A673 (cell line): ENCODE data around the gene KIFAP3. TPM values are rescaled to one million over a fixed set of nuclear protein-coding genes. Genes with fewer than 3 reads are reported as not detected.

ENCODE experiments used
- BruUV-seq: library from RNA; stranded (reverse); fragments of 400-500 nt; replicated peaks from 2 replicates; lab custom pipeline; 2021; lab: Mats Ljungman, UMichigan
- CTCF ChIA-PET: fragments of 300-600 bp; sonication (Branson Sonifier 250); formaldehyde crosslinking; loops from one replicate; lab custom pipeline; 2022; ENCODE audit warnings: antibody characterized with exemption; lab: Charles Lee
- POLR2A ChIA-PET: fragments of 300-600 bp; sonication (Branson Sonifier 250); formaldehyde crosslinking; loops from one replicate; lab custom pipeline; 2022; ENCODE audit warnings: antibody characterized with exemption; ENCODE audit not compliant: low non-redundant PET; lab: Charles Lee
- DNase-seq: peaks from one replicate; pipeline ENCODE4 v3.0.0-alpha.2; 2015; ENCODE audit warnings: low spot score
- H3K27ac ChIP-seq: fragments of 200-600 bp; sonication (generic); 2 replicates; pipeline ENCODE4 v1.5.1; 2016; ENCODE audit warnings: mixed run types, low read depth, mild to moderate bottlenecking, mixed read lengths, antibody characterized with exemption, low read length; ENCODE audit not compliant: poor library complexity, severe bottlenecking
- H3K27me3 ChIP-seq: fragments of 200-600 bp; sonication (generic); replicated peaks from 2 replicates; pipeline ENCODE4 v1.6.1; 2017; ENCODE audit warnings: mixed run types, low read depth, mild to moderate bottlenecking, mixed read lengths, antibody characterized with exemption, low read length; ENCODE audit not compliant: insufficient read depth, poor library complexity
- H3K36me3 ChIP-seq: fragments of 200-600 bp; sonication (generic); 2 replicates; pipeline ENCODE4 v1.6.1; 2016; ENCODE audit warnings: mixed run types, mild to moderate bottlenecking, mixed read lengths, antibody characterized with exemption, low read length; ENCODE audit not compliant: insufficient read depth, poor library complexity, severe bottlenecking
- H3K4me1 ChIP-seq: fragments of 200-600 bp; sonication (generic); 2 replicates; pipeline ENCODE4 v1.6.1; 2017; ENCODE audit warnings: mixed run types, mild to moderate bottlenecking, mixed read lengths, antibody characterized with exemption, low read length; ENCODE audit not compliant: insufficient read depth, poor library complexity, severe bottlenecking
- H3K4me3 ChIP-seq: fragments of 200-600 bp; sonication (generic); 2 replicates; pipeline ENCODE4 v1.5.1; 2016; ENCODE audit warnings: low read depth, mixed run types, mild to moderate bottlenecking, mixed read lengths, low read length; ENCODE audit not compliant: poor library complexity, severe bottlenecking
- H3K9me3 ChIP-seq: fragments of 200-600 bp; sonication (generic); 2 replicates; pipeline ENCODE4 v1.6.1; 2016; ENCODE audit warnings: mixed run types, low read depth, mild to moderate bottlenecking, mixed read lengths, antibody characterized with exemption, low read length; ENCODE audit not compliant: poor library complexity, severe bottlenecking
- EZH2 ChIP-seq: fragments of 200-600 bp; sonication (generic); IDR thresholded peaks from 2 replicates; pipeline ENCODE4 v1.6.1; 2017; ENCODE audit warnings: borderline replicate concordance, low read depth, mild to moderate bottlenecking, mixed read lengths, antibody characterized with exemption, low read length; ENCODE audit not compliant: poor library complexity, severe bottlenecking
- intact Hi-C: fragments of 100-400 bp; cut with micrococcal nuclease; formaldehyde crosslinking; loops from one replicate; pipeline ENCODE4 v1.10.0; 2022; ENCODE audit not compliant: unreplicated experiment
- total RNA-seq: library from RNA; stranded (reverse); gene quantifications from 2 replicates; pipeline ENCODE4 v1.2.3, GENCODE V29; 2021
- TF ChIP-seq, protein P1 (sequence below): fragments of 300-800, 200-600 bp; sonication (generic); conservative IDR thresholded peaks from 2 replicates; pipeline ENCODE4 v1.5.1; 2017; ENCODE audit warnings: low read depth, mild to moderate bottlenecking, antibody characterized with exemption, low read length, moderate library complexity, mixed read lengths

Gene KIFAP3
- total RNA-seq, 1 experiment from 2014 or later: 12.7 TPM

- Histone ChIP-seq H3K9me3 (no peaks in the 10 kb centered on the region), H3K4me1 (no peaks in the 10 kb centered on the region), H3K27ac (no peak overlapping the region), H3K36me3 (no peaks in the 10 kb centered on the region), H3K4me3 (no peak overlapping the region), H3K27me3 (no peaks in the 10 kb centered on the region)
- DNase-seq: no peak
- no TSS peak for BruUV-seq
- ChIA-PET CTCF (no interaction called here), POLR2A (no interaction called here)
- intact Hi-C loops: no loop called here
- no peak for TF ChIP-seq EZH2
- TF ChIP-seq, protein P1, sequence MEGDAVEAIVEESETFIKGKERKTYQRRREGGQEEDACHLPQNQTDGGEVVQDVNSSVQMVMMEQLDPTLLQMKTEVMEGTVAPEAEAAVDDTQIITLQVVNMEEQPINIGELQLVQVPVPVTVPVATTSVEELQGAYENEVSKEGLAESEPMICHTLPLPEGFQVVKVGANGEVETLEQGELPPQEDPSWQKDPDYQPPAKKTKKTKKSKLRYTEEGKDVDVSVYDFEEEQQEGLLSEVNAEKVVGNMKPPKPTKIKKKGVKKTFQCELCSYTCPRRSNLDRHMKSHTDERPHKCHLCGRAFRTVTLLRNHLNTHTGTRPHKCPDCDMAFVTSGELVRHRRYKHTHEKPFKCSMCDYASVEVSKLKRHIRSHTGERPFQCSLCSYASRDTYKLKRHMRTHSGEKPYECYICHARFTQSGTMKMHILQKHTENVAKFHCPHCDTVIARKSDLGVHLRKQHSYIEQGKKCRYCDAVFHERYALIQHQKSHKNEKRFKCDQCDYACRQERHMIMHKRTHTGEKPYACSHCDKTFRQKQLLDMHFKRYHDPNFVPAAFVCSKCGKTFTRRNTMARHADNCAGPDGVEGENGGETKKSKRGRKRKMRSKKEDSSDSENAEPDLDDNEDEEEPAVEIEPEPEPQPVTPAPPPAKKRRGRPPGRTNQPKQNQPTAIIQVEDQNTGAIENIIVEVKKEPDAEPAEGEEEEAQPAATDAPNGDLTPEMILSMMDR: no peak
Measured at GRCh38 chr1:169931795-169932231, 142.7 kb downstream of the KIFAP3 start.

DNA sequence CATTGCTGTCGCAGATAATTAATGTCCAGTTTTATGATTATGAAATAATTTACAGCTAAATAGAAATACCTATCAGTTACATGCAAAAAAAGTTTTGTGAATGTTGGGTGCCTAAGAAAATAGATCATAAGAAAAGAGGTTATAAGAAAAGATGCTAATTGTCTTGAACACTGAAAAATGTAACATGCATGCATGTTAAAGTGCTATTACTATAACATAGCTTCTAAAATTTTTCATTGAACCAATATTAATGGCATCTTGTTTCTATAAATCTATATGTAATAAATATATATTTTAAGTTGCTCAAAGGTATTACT lies 145.3 kb downstream of the KIFAP3 start:
- intact Hi-C loops: loop anchor here (2.0 to 10.0 kb wide), 5 partner anchors 506 to 998 kb away; no protein-coding TSS in a partner anchor
- no peak for DNase-seq
- no peaks in the 10 kb centered on the region for H3K4me1 ChIP-seq
- TF ChIP-seq EZH2: no peak
- TF ChIP-seq, protein P1: no peak
- POLR2A ChIA-PET: no interaction called here
- CTCF ChIA-PET: interaction anchor here (1.0 kb wide), 1 partner anchor 145 kb away, joined by 4 read pairs; no protein-coding TSS in a partner anchor
- H3K27ac ChIP-seq: no peak overlapping the region
- no peaks in the 10 kb centered on the region for H3K36me3 ChIP-seq
- no peak overlapping the region for H3K4me3 ChIP-seq
- no peaks in the 10 kb centered on the region for H3K27me3 ChIP-seq
- no TSS peak for BruUV-seq
- H3K9me3 ChIP-seq: no peaks in the 10 kb centered on the region

DNA sequence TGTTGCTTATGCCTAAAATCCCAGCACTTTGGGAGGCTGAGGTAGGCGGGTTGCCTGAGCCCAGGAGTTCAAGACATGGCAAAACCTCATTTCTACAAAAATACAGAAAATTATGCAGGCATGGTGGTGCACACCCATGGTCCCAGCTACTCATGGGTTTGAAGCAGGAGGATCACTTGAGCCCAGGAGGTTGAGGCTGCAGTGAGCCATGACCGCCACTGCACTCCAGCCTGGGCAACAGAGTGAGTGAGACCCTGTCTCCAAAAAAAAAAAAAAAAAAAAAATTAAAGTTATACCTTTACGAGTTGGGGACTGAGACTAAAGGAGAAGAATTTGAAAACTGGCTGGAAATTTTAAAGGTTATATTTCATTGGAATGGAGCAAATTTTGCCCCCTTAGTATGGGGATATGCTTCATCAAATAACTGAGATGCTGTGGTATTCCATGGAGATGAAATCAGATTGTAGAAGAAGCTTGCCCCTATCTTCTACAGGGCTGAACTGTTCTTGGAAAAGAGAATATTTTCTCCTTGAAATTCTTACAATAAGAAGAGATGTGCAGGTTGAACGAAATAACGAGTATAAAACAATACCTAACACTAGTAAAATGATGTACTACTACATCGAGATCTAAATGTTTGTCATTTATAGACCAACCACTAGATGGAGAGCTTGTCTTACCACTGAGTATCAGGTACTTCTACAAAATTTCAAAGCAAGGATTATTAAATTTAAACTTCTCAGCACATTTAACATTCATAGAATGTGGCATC lies 145.9 kb downstream of the KIFAP3 start:
- no peaks in the 10 kb centered on the region for H3K9me3 ChIP-seq
- H3K27ac ChIP-seq: no peak overlapping the region
- ChIA-PET POLR2A (no interaction called here), CTCF (interaction anchor here (1.0 kb wide), 1 partner anchor 146 kb away, joined by 4 read pairs; no protein-coding TSS in a partner anchor)
- no peaks in the 10 kb centered on the region for H3K27me3 ChIP-seq
- TF ChIP-seq EZH2: no peak
- TF ChIP-seq, protein P1: peak; percentile 80
- H3K4me3 ChIP-seq: no peak overlapping the region
- no peaks in the 10 kb centered on the region for H3K4me1 ChIP-seq
- BruUV-seq: no TSS peak
- intact Hi-C loops: loop anchor here (2.0 to 10.0 kb wide), 5 partner anchors 506 to 998 kb away; no protein-coding TSS in a partner anchor
- H3K36me3 ChIP-seq: no peaks in the 10 kb centered on the region
- DNase-seq: peak; percentile 59
